ENCODE results near the gene INPP5A. TPM values are rescaled to one million over a fixed set of nuclear protein-coding genes. Genes with fewer than 3 reads are reported as not detected.

The INPP5A gene
- total and polyA plus RNA-seq, 2 of the 13 experiments (the other 11 are each of a cell fraction or from before 2014, with no cell fraction given) = 17.5 to 37.9 TPM

DNA sequence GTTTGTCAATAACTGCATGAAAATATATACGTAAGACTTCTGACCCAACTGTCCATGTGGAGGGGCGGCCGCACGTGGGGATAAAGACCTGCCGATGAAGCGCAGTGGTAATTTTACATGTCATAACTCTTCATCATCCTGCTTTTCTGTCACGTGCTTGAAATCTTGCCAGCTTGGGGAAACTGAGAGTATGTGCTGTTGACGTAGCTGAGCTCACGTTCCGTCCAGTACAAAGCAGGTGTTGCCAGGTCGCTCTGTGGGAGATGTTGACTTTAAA lies 105.1 kb downstream of the INPP5A start:
- intact Hi-C loops (cut with micrococcal nuclease; ENCODE audit: unreplicated experiment) = no loop called here
- no peaks in the 10 kb centered on the region for H3K9me3 ChIP-seq (ENCODE audit: low read length)
- ATAC-seq = no peak
- H3K4me2 ChIP-seq (ENCODE audit: low read depth, low read length) = no peak overlapping the region
- no peak overlapping the region for H3K4me3 ChIP-seq (replicated peaks in 1 of 3; ENCODE audit: insufficient read depth in 1 of 3, low read depth in 2 of 3, low read length in 3 of 3)
- H3K4me1 ChIP-seq (ENCODE audit: insufficient read depth, low read length) = no peaks in the 10 kb centered on the region
- H4K20me1 ChIP-seq (ENCODE audit: insufficient read depth, low read length) = no peaks in the 10 kb centered on the region; the same call in 1 of the 2 replicates
- H3K27ac ChIP-seq (ENCODE audit: extremely low read length, insufficient read depth, low read length) = no peak overlapping the region
- H3K36me3 ChIP-seq (replicated peaks in 1 of 2; ENCODE audit: control insufficient read depth in 1 of 2, insufficient read depth in 2 of 2, low read length in 2 of 2) = no peaks in the 10 kb centered on the region
- no peak overlapping the region for H2AFZ ChIP-seq (ENCODE audit: low read length)
- WGBS (ENCODE audit: low lambda C conversion rate) = 96% methylated on average over 11 of the region's 11 CpGs
- ChIA-PET POLR2A (no interaction called here), CTCF (ENCODE audit: low intra/inter-chr PET ratio, low total read pairs) (no interaction called here)
- no peak for DNase-seq (ENCODE audit: low spot score)
- H3K9ac ChIP-seq (ENCODE audit: insufficient read depth, low read depth, low read length) = no peak overlapping the region
- in situ Hi-C loops (cut with HindIII; ENCODE audit: extremely low pct_ligation_motif_present, low pct_unique_long_range_greater_than_20kb) = no loop called here
- peaks cover 5% of the 10 kb centered on the region for H3K79me2 ChIP-seq (ENCODE audit: insufficient read depth, low read length)
- no TSS peak for BruUV-seq (replicated peaks)
- no peak for FAIRE-seq
- no peak for TF ChIP-seq ZNF382 (CRISPR knock-in tag; IDR thresholded peaks at IDR 0.05; ENCODE audit: borderline replicate concordance)
- no peak for TF ChIP-seq MTF1 (CRISPR knock-in tag; IDR thresholded peaks at IDR 0.05)
- TF ChIP-seq ZNF773 (CRISPR knock-in tag; IDR thresholded peaks at IDR 0.05; ENCODE audit: borderline replicate concordance) = no peak
- no peak for TF ChIP-seq SNAI1 (CRISPR knock-in tag; IDR thresholded peaks at IDR 0.05; ENCODE audit: borderline replicate concordance)
- TF ChIP-seq ZFX (CRISPR knock-in tag; IDR thresholded peaks at IDR 0.05; ENCODE audit: low read depth) = no peak
- TF ChIP-seq ZNF556 (CRISPR knock-in tag; IDR thresholded peaks at IDR 0.05; ENCODE audit: borderline replicate concordance) = no peak
- no peak for TF ChIP-seq BHLHE40 (IDR thresholded peaks at IDR 0.05; ENCODE audit: low read length)
- TF ChIP-seq ZBTB1 (CRISPR knock-in tag; IDR thresholded peaks at IDR 0.05; ENCODE audit: borderline replicate concordance) = no peak
- no peak for TF ChIP-seq TBX2 (CRISPR knock-in tag; IDR thresholded peaks at IDR 0.05; ENCODE audit: borderline replicate concordance)
- TF ChIP-seq ZNF614 (CRISPR knock-in tag; IDR thresholded peaks at IDR 0.05; ENCODE audit: borderline replicate concordance) = no peak
- TF ChIP-seq, protein P1, sequence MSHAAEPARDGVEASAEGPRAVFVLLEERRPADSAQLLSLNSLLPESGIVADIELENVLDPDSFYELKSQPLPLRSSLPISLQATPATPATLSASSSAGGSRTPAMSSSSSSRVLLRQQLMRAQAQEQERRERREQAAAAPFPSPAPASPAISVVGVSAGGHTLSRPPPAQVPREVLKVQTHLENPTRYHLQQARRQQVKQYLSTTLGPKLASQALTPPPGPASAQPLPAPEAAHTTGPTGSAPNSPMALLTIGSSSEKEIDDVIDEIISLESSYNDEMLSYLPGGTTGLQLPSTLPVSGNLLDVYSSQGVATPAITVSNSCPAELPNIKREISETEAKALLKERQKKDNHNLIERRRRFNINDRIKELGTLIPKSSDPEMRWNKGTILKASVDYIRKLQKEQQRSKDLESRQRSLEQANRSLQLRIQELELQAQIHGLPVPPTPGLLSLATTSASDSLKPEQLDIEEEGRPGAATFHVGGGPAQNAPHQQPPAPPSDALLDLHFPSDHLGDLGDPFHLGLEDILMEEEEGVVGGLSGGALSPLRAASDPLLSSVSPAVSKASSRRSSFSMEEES (CRISPR knock-in tag; IDR thresholded peaks at IDR 0.05) = no peak
- TF ChIP-seq ZNF562 (CRISPR knock-in tag; IDR thresholded peaks at IDR 0.05; ENCODE audit: borderline replicate concordance) = no peak
- TF ChIP-seq HNF4G (IDR thresholded peaks at IDR 0.05; ENCODE audit: borderline replicate concordance, low read depth, low read length) = no peak
- TF ChIP-seq HNF4G (CRISPR knock-in tag; IDR thresholded peaks at IDR 0.05; ENCODE audit: borderline replicate concordance, low read depth) = no peak
- TF ChIP-seq SIN3A (IDR thresholded peaks at IDR 0.05; ENCODE audit: borderline replicate concordance, low read depth, low read length) = no peak
- TF ChIP-seq GATA4 (IDR thresholded peaks at IDR 0.05; ENCODE audit: borderline replicate concordance, low read depth) = no peak
- no peak for TF ChIP-seq SETDB1 (CRISPR knock-in tag; IDR thresholded peaks at IDR 0.05; ENCODE audit: borderline replicate concordance)
- TF ChIP-seq, protein P2, sequence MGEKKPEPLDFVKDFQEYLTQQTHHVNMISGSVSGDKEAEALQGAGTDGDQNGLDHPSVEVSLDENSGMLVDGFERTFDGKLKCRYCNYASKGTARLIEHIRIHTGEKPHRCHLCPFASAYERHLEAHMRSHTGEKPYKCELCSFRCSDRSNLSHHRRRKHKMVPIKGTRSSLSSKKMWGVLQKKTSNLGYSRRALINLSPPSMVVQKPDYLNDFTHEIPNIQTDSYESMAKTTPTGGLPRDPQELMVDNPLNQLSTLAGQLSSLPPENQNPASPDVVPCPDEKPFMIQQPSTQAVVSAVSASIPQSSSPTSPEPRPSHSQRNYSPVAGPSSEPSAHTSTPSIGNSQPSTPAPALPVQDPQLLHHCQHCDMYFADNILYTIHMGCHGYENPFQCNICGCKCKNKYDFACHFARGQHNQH (CRISPR knock-in tag; IDR thresholded peaks at IDR 0.05) = no peak
- TF ChIP-seq SIN3B (IDR thresholded peaks at IDR 0.05; ENCODE audit: low read length) = no peak
- no peaks in the 10 kb centered on the region; a peak in 1 of 5 replicates for H3K27me3 ChIP-seq (ENCODE audit: control insufficient read depth in 1 of 2, insufficient read depth in 2 of 2, low read length in 2 of 2)

All from HepG2 (cell line).